GM12875 (cell line): Measurements from ENCODE around the gene ITGB1.
"Not testable (repeated sequence)": the region's sequence is repeated elsewhere in the genome, so short reads cannot be mapped to it uniquely, and the experiment has no call there.

Source experiments
- H3K4me3 ChIP-seq: one replicate; pipeline ENCODE4 v1.5.1; 2011; ENCODE audit warnings: low read depth, low read length, control low read depth
- TF ChIP-seq, protein P1 (sequence below): IDR thresholded peaks from 2 replicates; pipeline ENCODE4 v1.5.1; 2011; ENCODE audit warnings: low read depth, mild to moderate bottlenecking, control low read depth, inconsistent platforms, low read length, moderate library complexity, borderline replicate concordance; ENCODE audit not compliant: insufficient read depth

ITGB1 gene

DNA sequence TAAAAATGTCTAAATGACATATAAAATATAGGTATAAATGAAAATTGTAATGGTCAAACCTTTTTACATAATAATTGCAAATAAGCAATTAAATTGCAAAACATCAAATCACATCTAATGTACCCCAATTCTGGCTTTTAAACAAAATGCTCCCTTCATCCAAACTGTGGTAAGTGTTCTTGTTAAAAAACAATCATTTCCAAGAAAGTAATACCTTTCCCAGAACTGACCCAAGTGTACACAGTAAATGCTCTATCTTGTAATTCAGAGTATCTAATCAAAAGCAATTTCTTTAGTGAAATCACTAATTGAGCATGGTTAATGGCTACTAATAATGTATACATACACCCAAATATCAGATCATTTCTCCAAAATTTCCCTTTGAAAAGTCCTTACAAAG, 28.0 kb downstream of the ITGB1 start:
- no peak overlapping the region for H3K4me3 ChIP-seq
- TF ChIP-seq, protein P1, sequence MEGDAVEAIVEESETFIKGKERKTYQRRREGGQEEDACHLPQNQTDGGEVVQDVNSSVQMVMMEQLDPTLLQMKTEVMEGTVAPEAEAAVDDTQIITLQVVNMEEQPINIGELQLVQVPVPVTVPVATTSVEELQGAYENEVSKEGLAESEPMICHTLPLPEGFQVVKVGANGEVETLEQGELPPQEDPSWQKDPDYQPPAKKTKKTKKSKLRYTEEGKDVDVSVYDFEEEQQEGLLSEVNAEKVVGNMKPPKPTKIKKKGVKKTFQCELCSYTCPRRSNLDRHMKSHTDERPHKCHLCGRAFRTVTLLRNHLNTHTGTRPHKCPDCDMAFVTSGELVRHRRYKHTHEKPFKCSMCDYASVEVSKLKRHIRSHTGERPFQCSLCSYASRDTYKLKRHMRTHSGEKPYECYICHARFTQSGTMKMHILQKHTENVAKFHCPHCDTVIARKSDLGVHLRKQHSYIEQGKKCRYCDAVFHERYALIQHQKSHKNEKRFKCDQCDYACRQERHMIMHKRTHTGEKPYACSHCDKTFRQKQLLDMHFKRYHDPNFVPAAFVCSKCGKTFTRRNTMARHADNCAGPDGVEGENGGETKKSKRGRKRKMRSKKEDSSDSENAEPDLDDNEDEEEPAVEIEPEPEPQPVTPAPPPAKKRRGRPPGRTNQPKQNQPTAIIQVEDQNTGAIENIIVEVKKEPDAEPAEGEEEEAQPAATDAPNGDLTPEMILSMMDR, result no peak

DNA sequence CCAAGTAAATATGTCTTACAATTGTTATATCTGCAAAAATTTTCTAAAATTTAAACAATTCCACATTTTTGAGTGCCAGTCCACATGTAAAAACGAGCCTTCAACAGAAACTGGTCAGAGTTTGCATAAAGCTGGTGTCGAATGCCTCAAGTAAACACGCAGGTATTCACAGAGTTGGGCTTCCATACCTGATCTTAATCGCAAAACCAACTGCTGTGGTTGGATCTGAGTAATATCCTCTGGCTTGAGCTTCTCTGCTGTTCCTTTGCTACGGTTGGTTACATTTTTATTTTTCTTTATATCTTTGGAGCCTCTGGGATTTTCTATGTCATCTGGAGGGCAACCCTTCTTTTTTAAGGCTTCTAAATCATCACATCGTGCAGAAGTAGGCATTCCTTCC, 28.4 kb downstream of the ITGB1 start:
- TF ChIP-seq, protein P1, result no peak

DNA sequence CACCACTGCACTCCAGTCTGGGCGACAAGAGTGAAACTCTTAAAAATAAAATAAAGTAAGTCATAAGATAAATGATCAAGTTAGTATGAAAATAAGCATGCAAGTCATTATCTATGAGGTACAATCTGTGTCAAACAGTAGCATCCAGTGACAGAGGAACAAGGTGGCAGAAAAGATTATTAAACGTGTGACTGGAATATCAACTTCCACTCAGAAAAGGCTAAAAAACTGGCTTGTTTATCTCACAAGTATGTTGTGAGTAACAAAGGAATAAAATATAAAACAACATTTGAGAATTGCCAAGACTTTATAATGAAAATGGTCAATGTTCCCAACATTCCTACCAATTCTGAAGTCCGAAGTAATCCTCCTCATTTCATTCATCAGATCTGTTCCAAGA, 30.3 kb downstream of the ITGB1 start:
- TF ChIP-seq, protein P1, result no peak
- H3K4me3 ChIP-seq, result no peak overlapping the region

More for the DNA sequence above, 28.4 kb downstream of the ITGB1 start:
- H3K4me3 ChIP-seq, result no peak overlapping the region

DNA sequence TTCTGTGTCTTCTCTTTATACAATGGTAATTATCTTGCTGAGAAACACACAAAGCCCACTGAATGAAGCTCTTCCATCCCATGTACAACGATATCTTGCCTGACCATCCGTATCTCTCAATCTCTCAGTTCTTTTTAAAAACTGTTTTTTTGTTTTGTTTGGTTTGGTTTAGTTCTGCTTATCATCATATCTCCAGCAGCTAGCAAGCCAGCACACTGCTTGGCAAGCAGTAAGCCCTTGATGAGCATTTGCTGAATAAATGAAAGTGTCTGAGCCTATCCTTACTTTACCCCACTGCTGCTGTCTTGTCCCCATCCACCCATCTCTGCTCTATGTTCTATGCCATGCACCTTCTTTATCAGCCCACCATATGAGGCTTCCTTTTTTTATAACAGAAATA, 34.2 kb downstream of the ITGB1 start:
- H3K4me3 ChIP-seq, result no peak overlapping the region
- TF ChIP-seq, protein P1, result no peak

DNA sequence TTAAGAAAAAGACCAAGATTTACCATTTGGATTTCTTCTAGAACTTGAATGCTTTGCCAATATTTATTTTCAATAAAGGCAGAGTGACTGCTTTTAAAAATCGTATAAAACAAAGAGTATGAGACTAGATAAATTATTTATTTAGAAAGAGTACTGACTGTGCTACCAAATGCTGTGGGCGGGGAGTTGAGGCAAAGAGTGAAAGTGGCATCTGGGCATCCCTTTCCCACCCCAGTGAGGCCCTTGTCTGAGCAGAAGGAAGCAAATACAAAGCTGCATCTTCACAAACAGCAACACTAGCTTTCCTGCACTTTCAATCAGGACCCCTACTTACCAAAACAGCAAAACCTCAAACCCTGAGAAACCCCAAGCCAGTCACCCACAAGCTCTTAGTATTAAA, 34.9 kb downstream of the ITGB1 start:
- TF ChIP-seq, protein P1, result no peak
- H3K4me3 ChIP-seq, result no peak overlapping the region

DNA sequence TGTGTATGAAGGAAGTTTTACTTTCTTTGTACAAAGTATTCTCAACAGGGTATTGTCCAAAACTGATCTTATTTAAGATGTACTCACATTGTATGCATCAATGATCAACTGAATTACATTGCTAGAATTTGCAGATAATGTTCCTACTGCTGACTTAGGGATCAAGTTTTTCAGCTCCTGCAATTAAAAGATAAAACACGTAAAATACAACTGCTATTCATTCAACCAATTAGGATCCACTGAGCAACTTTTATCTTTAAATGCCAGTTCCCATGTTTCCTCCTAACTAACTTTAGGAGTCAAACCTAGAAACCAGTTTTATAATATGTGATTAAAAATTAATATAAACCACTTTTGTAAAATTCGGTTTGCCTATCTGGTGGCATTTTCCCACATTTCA, 35.9 kb downstream of the ITGB1 start:
- TF ChIP-seq, protein P1, result no peak
- H3K4me3 ChIP-seq, result no peak overlapping the region

DNA sequence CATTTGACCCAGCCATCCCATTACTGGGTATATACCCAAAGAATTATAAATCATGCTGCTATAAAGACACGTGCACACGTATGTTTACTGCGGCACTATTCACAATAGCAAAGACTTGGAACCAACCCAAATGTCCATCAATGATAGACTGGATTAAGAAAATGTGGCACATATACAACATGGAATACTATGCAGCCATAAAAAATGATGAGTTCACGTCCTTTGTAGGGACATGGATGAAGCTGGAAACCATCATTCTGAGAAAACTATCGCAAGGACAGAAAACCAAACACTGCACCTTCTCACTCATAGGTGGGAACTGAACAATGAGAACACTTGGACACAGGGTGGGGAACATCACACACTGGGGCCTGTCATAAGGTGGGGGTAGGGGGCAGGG, 40.2 kb downstream of the ITGB1 start:
- H3K4me3 ChIP-seq, result not testable (repeated sequence)
